Stimulated activated CD8-positive, alpha-beta memory T cell treated with anti-CD3 and anti-CD28 coated beads, Interleukin-2, amount 100 ng/mL, for 48 hours (primary cell): ENCODE data around the gene PWWP2B.

Experiments
- DNase-seq, 2 donors: peaks; one replicate each; pipeline ENCODE4 v3.0.0-alpha.2; 2020; ENCODE audit warnings: low read depth in 2 of 2

PWWP2B gene

GRCh38 chr10:132447446-132448247, 50.6 kb downstream of the PWWP2B start:
- peak; percentile 71 to 78 for DNase-seq

- peak; percentile 61 to 62 for DNase-seq
Measured at GRCh38 chr10:132448248-132448731, 51.3 kb downstream of the PWWP2B start.

GRCh38 chr10:132449051-132449810, 52.2 kb downstream of the PWWP2B start:
- peak in 1 of 2 donors; percentile 22 for DNase-seq

- no peak for DNase-seq
Measured at GRCh38 chr10:132449811-132450181, 52.8 kb downstream of the PWWP2B start.

- DNase-seq = no peak
Measured at GRCh38 chr10:132450466-132450824, 53.4 kb downstream of the PWWP2B start.

- no peak for DNase-seq
Measured at GRCh38 chr10:132450825-132451505, 54.0 kb downstream of the PWWP2B start.

- DNase-seq = no peak
Measured at GRCh38 chr10:132451506-132452215, 54.7 kb downstream of the PWWP2B start.

GRCh38 chr10:132452216-132452650, 55.2 kb downstream of the PWWP2B start:
- no peak for DNase-seq

GRCh38 chr10:132452651-132453469, 55.9 kb downstream of the PWWP2B start:
- DNase-seq = peak; percentile 84 to 85

GRCh38 chr10:132453470-132453861, 56.5 kb downstream of the PWWP2B start:
- DNase-seq = no peak

- no peak for DNase-seq
Measured at GRCh38 chr10:132454296-132455198, 57.5 kb downstream of the PWWP2B start.

GRCh38 chr10:132455441-132455971, 58.5 kb downstream of the PWWP2B start:
- no peak for DNase-seq

GRCh38 chr10:132455986-132456847, 59.2 kb downstream of the PWWP2B start:
- no peak for DNase-seq

- DNase-seq = no peak
Measured at GRCh38 chr10:132456881-132457280, 59.9 kb downstream of the PWWP2B start.

- DNase-seq = no peak
Measured at GRCh38 chr10:132457328-132458070, 60.5 kb downstream of the PWWP2B start.

- no peak for DNase-seq
Measured at GRCh38 chr10:132458071-132458585, 61.1 kb downstream of the PWWP2B start.

GRCh38 chr10:132458586-132459300, 61.7 kb downstream of the PWWP2B start:
- DNase-seq = peak; percentile 42 to 45
